ENCODE data around the gene FOXJ1. TPM values are rescaled to one million over a fixed set of nuclear protein-coding genes. Genes with fewer than 3 reads are reported as not detected.
"Not testable (repeated sequence)": the region's sequence is repeated elsewhere in the genome, so short reads cannot be mapped to it uniquely, and the experiment has no call there.

The FOXJ1 gene
- polyA plus RNA-seq (2014; cell fraction: cytosol; rRNA removed): 0.70 and 0.80 TPM in 2 replicates
- polyA plus RNA-seq (2014; cell fraction: nucleus; rRNA removed): 0.21 and 1.1 TPM in 2 replicates

GRCh38 chr17:76141212-76142038 lies at the start of gene FOXJ1:
Gene FOXJ1 (minus strand): TSS chr17:76141245. CDS start chr17:76140395, 850 bp downstream.
- peak; percentile 93 for DNase-seq (ENCODE audit: low spot score)

- DNase-seq (ENCODE audit: low spot score): no peak
These were observed 48.7 kb upstream of the FOXJ1 start for GRCh38 chr17:76189741-76190140.

GRCh38 chr17:76189247-76189646 lies 48.2 kb upstream of the FOXJ1 start:
- DNase-seq (ENCODE audit: low spot score): no peak

GRCh38 chr17:76188213-76189016 lies 47.4 kb upstream of the FOXJ1 start:
- DNase-seq (ENCODE audit: low spot score): no peak

GRCh38 chr17:76186774-76187173 lies 45.7 kb upstream of the FOXJ1 start:
- DNase-seq (ENCODE audit: low spot score): not testable (repeated sequence)

- no peak for DNase-seq (ENCODE audit: low spot score)
These were observed 43.2 kb upstream of the FOXJ1 start for GRCh38 chr17:76184290-76184689.

GRCh38 chr17:76182016-76182764 lies 41.1 kb upstream of the FOXJ1 start:
- DNase-seq (ENCODE audit: low spot score): peak; percentile 88

GRCh38 chr17:76179496-76180467 lies 38.7 kb upstream of the FOXJ1 start:
- no peak for DNase-seq (ENCODE audit: low spot score)

GRCh38 chr17:76178124-76178523 lies 37.1 kb upstream of the FOXJ1 start:
- DNase-seq (ENCODE audit: low spot score): no peak

- no peak for DNase-seq (ENCODE audit: low spot score)
These were observed 35.9 kb upstream of the FOXJ1 start for GRCh38 chr17:76176701-76177574.

GRCh38 chr17:76174037-76174436 lies 33.0 kb upstream of the FOXJ1 start:
- DNase-seq (ENCODE audit: low spot score): no peak

GRCh38 chr17:76173474-76173873 lies 32.4 kb upstream of the FOXJ1 start:
- DNase-seq (ENCODE audit: low spot score): no peak

- DNase-seq (ENCODE audit: low spot score): no peak
These were observed 30.7 kb upstream of the FOXJ1 start for GRCh38 chr17:76171706-76172105.

GRCh38 chr17:76170114-76170513 lies 29.1 kb upstream of the FOXJ1 start:
- no peak for DNase-seq (ENCODE audit: low spot score)

- no peak for DNase-seq (ENCODE audit: low spot score)
These were observed 25.9 kb upstream of the FOXJ1 start for GRCh38 chr17:76166906-76167305.

- DNase-seq (ENCODE audit: low spot score): no peak
These were observed 25.1 kb upstream of the FOXJ1 start for GRCh38 chr17:76166168-76166567.

- no peak for DNase-seq (ENCODE audit: low spot score)
These were observed 23.3 kb upstream of the FOXJ1 start for GRCh38 chr17:76164331-76164730.

- no peak for DNase-seq (ENCODE audit: low spot score)
These were observed 22.9 kb upstream of the FOXJ1 start for GRCh38 chr17:76163919-76164318.

- DNase-seq (ENCODE audit: low spot score): no peak
These were observed 20.7 kb upstream of the FOXJ1 start for GRCh38 chr17:76161619-76162266.

Data from SK-N-DZ (cell line).